Limb (tissue), 2 donors: ENCODE results near the gene TBC1D19.

Source experiments
- DNase-seq, 2 donors: peaks; one replicate each; pipeline ENCODE4 v3.0.0-alpha.2; 2016; ENCODE audit errors: extremely low spot score in 2 of 2

TBC1D19 gene

DNA sequence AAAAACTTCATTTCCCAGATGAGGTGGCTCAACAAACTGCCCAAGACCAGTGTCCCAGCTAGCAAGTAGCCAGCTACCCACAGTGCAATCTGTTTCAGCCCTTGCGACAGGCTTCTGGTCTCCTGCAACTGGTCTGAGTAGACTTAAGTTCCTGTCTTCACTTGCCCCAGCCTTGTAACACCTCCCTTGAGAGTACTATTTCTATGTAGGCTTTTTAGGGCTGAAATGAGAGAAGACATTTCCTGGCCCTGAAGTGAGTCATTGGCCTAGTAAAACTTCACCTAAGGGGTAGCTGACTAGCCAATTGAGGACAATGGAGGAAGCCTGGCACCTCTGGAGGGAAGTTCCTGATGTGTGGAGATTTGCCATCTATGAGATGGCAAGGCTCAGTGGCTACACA lies 196.7 kb downstream of the TBC1D19 start:
- DNase-seq = no peak

GRCh38 chr4:26782168-26782829 lies 198.4 kb downstream of the TBC1D19 start:
- DNase-seq = no peak

GRCh38 chr4:26782830-26783202 lies 198.9 kb downstream of the TBC1D19 start:
- DNase-seq = no peak

DNA sequence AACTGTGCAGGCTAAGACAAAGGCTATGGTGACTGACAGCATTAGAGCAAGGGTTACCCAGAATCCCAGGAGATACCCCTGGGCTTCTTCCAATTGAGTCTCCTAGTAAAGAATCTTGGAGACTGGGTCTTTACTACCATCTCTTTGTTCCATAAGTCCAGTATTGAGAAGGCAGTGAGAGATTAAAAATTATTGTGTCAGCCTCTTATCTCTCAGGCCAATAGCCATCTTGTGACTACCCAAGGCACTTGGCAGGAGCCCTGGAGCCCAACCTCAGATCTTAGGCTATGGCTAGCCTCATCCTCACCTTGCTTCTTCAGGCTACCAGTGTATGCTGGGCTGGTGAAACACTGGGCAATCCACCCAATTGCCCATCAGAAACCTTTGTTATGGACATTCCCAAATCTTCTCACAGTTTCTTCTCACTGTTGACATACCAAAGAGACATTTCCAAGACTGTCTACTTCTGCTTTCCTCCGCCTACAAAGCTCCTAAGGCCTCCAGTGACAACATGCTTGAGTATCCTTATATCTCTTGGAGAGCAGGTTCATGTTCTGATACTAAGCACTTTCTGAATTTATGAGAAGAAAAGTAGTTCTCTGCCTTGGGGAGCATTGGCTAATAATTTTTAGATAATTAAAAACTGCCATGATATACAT lies 200.5 kb downstream of the TBC1D19 start:
- no peak for DNase-seq

DNA sequence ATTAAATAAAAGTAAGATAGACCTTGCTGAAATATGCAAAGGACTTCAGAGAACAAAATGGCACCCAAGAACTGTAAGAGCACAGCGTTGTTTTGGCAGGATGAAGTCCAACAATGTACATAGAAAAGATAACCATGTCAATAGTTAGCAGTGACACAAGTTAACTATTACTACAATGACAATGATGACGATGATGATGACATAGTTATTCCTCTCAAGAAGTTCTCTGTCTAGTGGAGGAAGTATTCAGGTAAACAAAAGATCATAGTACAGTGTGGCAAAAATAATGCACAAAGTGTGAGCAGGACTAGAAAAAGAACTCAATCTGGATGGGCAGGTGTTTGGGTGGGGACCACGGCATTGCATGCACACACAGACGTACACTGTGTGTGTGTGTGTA lies 201.4 kb downstream of the TBC1D19 start:
- DNase-seq = no peak

GRCh38 chr4:26785810-26786209 lies 201.9 kb downstream of the TBC1D19 start:
- DNase-seq = no peak

DNA sequence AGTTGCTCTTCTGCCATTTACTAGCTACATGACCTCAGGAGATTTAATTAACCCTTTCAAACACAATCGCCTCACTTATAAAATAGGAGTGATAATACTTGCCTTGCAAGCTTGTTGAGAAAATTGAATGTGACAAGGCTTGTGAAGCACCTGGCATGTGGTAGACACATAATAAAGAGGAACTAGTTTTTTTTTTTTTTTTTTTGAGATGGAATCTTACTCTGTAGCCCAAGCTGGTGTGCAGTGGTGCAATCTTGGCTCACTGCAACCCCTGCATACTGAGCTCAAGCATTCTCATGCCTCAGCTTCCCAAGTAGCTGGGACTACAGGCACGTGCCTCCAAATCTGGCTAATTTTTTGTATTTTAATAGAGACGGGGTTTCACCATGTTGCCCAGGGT lies 203.0 kb downstream of the TBC1D19 start:
- DNase-seq = no peak

- DNase-seq = peak; percentile 50 to 57
Measured at GRCh38 chr4:26787461-26788340, 203.8 kb downstream of the TBC1D19 start.

GRCh38 chr4:26788341-26788733 lies 204.5 kb downstream of the TBC1D19 start:
- DNase-seq = no peak

DNA sequence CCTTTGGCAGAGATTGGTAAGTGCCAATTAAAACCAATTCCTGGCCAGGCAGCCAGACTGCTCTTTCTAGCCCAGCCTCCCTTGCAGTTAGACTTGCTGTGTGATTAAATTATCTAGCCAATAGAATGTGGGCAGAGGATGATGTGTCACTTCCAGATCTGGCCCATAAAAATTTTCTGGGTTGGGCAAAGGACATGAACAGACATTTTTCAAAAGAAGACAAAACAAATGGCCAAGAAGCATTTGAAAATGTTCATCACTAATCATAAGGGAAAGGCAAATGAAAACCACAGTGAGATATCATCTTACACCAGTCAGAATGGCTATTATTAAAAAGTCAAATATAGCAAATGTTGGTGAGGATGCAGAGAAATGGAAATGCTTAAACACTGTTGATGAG lies 205.3 kb downstream of the TBC1D19 start:
- no peak for DNase-seq

- DNase-seq = no peak
Measured at GRCh38 chr4:26791346-26791745, 207.5 kb downstream of the TBC1D19 start.

GRCh38 chr4:26792639-26793038 lies 208.8 kb downstream of the TBC1D19 start:
- DNase-seq = no peak

DNA sequence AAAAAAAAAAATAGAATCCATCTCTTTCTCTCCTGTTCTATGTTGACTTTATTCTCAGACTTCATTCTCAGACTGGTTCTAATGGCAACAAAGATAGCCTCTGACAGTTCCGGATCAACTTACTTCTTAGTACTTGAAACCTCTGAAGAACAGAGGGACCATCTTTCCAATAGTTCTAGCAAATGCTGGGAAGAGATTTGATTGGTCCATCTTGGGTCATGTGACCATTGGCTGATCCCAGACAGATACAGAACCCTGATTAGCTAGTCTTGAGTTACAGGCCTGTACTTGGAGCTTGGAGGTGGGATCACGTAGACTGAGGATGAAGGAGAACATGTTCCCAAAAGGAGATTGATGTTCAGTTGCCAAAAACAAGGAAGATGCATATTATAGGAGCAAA lies 209.9 kb downstream of the TBC1D19 start:
- DNase-seq = no peak

DNA sequence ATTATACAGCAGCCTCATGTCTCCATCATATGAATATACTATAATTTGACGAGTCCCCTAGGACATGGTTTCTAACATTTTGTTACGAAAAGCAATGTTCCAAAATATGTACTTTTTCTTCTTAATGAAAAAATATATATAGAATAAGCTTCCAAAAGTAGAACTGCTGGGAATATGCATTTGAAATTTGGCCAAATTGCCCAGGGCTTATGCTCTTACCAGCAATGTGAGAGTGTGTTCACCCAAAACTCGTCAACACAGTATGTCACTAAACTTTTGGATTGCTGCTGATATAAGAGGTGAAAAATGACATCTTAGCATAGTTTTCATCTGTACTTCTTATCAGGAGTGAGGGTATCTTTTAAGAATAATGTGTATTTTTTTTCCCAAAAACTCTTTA lies 212.2 kb downstream of the TBC1D19 start:
- no peak for DNase-seq

- no peak for DNase-seq
Measured at GRCh38 chr4:26802790-26803189, 218.9 kb downstream of the TBC1D19 start.

- peak; percentile 47 to 56 for DNase-seq
Measured at GRCh38 chr4:26803211-26803861, 219.5 kb downstream of the TBC1D19 start.

DNA sequence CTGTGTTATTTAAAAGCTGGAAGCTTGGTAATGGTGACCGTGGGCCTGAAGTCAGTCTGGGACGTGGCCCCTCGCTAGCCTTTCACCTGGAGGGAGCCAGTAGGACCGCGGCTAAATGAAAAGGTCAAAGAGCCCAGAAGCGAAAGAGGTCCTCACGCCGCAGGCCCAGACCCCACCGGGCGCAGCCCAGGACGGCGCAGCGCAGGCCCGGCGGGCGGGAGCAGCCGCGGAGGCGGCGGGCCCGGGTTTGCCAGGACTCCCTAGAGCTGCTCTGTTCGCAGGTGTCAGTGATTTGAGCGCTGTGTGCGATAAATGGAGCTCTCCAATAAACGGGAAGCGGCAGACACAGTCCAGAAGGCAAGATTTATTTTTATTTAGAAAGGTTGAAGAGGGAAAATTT lies 220.6 kb downstream of the TBC1D19 start:
- no peak for DNase-seq

DNA sequence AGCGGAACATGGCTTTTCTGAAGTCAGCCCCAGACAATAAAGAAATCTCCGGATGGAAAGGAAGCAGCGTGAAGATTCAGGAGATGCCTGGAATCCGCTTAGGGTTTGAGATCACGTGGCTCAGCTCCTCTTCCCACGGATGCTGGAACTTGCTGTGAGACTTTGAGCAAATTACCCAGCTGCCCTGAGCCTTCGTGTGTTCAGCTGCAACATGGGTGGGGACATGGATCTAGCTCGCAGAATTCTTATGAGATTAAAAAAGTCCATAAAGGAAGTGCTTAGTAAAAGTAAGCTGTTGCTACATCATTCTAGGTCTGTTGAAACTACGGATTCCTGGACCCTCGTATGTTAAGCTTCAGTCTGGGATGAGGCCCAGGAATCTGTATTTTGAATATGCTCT lies 221.0 kb downstream of the TBC1D19 start:
- DNase-seq = no peak
